PFSK-1 (cell line): ENCODE results near the gene S1PR2.

ENCODE experiments used
- FOXP2 ChIP-seq: optimal IDR thresholded peaks from 2 replicates; pipeline ENCODE3; 2011; ENCODE audit warnings: borderline replicate concordance, control low read depth, inconsistent platforms; ENCODE audit not compliant: insufficient read depth; ENCODE audit errors: extremely low read length, extremely low read depth
- POLR2AphosphoS5 ChIP-seq: IDR thresholded peaks from 2 replicates; pipeline ENCODE4 v1.6.1; 2012; ENCODE audit warnings: low read depth, mild to moderate bottlenecking, control low read depth, low read length, moderate library complexity
- SIN3A ChIP-seq: IDR thresholded peaks from 2 replicates; pipeline ENCODE4 v1.6.1; 2012; ENCODE audit warnings: mild to moderate bottlenecking, low read length, moderate library complexity, borderline replicate concordance; ENCODE audit not compliant: insufficient read depth
- TAF1 ChIP-seq: IDR thresholded peaks from 2 replicates; pipeline ENCODE4 v1.6.1; 2012; ENCODE audit warnings: low read length, control low read depth, borderline replicate concordance; ENCODE audit not compliant: insufficient read depth
- TF ChIP-seq, protein P1 (sequence below), 2 experiments: IDR thresholded peaks; 2 replicates each; pipeline versions ENCODE4 v1.6.1 to v1.8.0; 2011 to 2012; ENCODE audit warnings: low read depth in 2 of 2, low read length in 2 of 2, control low read depth in 1 of 2, inconsistent platforms in 1 of 2, mild to moderate bottlenecking in 1 of 2, moderate library complexity in 1 of 2; ENCODE audit not compliant: insufficient read depth in 1 of 2

The S1PR2 gene

GRCh38 chr19:10192922-10193321 is 38.2 kb downstream of the S1PR2 start:
- TF ChIP-seq TAF1 (no peak), POLR2AphosphoS5 (no peak), FOXP2 (no peak)
- TF ChIP-seq, protein P1, sequence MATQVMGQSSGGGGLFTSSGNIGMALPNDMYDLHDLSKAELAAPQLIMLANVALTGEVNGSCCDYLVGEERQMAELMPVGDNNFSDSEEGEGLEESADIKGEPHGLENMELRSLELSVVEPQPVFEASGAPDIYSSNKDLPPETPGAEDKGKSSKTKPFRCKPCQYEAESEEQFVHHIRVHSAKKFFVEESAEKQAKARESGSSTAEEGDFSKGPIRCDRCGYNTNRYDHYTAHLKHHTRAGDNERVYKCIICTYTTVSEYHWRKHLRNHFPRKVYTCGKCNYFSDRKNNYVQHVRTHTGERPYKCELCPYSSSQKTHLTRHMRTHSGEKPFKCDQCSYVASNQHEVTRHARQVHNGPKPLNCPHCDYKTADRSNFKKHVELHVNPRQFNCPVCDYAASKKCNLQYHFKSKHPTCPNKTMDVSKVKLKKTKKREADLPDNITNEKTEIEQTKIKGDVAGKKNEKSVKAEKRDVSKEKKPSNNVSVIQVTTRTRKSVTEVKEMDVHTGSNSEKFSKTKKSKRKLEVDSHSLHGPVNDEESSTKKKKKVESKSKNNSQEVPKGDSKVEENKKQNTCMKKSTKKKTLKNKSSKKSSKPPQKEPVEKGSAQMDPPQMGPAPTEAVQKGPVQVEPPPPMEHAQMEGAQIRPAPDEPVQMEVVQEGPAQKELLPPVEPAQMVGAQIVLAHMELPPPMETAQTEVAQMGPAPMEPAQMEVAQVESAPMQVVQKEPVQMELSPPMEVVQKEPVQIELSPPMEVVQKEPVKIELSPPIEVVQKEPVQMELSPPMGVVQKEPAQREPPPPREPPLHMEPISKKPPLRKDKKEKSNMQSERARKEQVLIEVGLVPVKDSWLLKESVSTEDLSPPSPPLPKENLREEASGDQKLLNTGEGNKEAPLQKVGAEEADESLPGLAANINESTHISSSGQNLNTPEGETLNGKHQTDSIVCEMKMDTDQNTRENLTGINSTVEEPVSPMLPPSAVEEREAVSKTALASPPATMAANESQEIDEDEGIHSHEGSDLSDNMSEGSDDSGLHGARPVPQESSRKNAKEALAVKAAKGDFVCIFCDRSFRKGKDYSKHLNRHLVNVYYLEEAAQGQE (IDR thresholded peaks at IDR 0.05; ENCODE audit: insufficient read depth in 1 of 2, low read depth in 2 of 2, low read length in 2 of 2) = no peak

- TF ChIP-seq, protein P1 (IDR thresholded peaks at IDR 0.05; ENCODE audit: insufficient read depth in 1 of 2, low read depth in 2 of 2, low read length in 2 of 2) = no peak
- TF ChIP-seq SIN3A = no peak
- TF ChIP-seq TAF1 = no peak
- TF ChIP-seq FOXP2 = no peak
- TF ChIP-seq POLR2AphosphoS5 = no peak
Observed at GRCh38 chr19:10191347-10191746, 39.8 kb downstream of the S1PR2 start.

GRCh38 chr19:10190026-10190425 is 41.1 kb downstream of the S1PR2 start:
- TF ChIP-seq SIN3A = no peak
- no peak for TF ChIP-seq TAF1
- no peak for TF ChIP-seq FOXP2
- TF ChIP-seq POLR2AphosphoS5 = no peak
- TF ChIP-seq, protein P1 (IDR thresholded peaks at IDR 0.05; ENCODE audit: insufficient read depth in 1 of 2, low read depth in 2 of 2, low read length in 2 of 2) = no peak

DNA sequence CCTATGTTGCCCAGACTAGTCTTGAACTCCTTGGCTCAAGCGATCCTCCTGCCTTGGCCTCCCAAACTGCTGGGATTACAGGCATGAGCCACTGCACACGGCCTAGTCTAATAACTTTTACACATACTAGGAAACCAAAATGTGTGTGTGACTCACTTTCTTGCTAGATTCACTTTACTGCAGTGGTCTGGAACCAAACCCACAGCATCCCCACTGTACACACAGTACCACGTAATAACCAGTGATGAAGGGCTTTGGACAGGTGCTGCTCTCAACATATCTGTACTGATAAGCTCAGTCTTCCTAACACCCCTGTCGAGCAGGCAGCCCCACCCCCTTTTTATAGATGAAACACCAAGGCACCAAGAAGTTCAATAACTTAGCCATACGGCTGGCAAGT is 41.5 kb downstream of the S1PR2 start:
- no peak for TF ChIP-seq FOXP2
- no peak for TF ChIP-seq POLR2AphosphoS5
- no peak for TF ChIP-seq SIN3A
- no peak for TF ChIP-seq TAF1
- TF ChIP-seq, protein P1 (IDR thresholded peaks at IDR 0.05; ENCODE audit: insufficient read depth in 1 of 2, low read depth in 2 of 2, low read length in 2 of 2) = no peak

DNA sequence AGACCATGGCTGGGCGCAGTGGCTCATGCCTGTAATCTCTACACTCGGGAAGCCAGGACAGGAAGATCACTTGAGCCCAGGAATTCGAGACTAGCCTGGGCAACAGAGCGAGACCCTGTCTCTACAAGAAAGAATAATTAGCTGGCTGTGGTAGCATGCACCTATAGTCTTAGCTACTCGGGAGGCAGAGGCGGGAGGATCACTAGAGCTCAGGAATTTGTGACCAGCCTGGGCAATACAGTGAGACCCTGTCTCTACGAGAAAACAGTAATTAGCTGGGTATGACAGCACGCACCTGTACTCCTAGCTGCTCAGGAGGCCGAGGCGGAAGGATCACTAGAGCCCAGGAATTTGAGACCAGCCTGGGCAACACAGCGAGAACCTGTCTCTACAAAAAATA is 43.8 kb downstream of the S1PR2 start:
- no peak for TF ChIP-seq SIN3A
- TF ChIP-seq, protein P1 (IDR thresholded peaks at IDR 0.05; ENCODE audit: insufficient read depth in 1 of 2, low read depth in 2 of 2, low read length in 2 of 2) = no peak
